Hepatocyte (in vitro differentiated cells): ENCODE measurements around the gene OR2K2.

Experiments
- CTCF ChIP-seq: fragments of 200-600 bp; sonication (generic); IDR thresholded peaks from 2 replicates; pipeline ENCODE4 v1.5.1; 2016; ENCODE audit warnings: antibody characterized with exemption, mild to moderate bottlenecking; ENCODE audit not compliant: poor library complexity
- EZH2 ChIP-seq: fragments of 200-600 bp; sonication (generic); IDR thresholded peaks from 2 replicates; pipeline ENCODE4 v1.6.1; 2016; ENCODE audit warnings: antibody characterized with exemption, mild to moderate bottlenecking, borderline replicate concordance
- EZH2phosphoT487 ChIP-seq: fragments of 200-600 bp; sonication (generic); IDR thresholded peaks from one replicate; pipeline ENCODE4 v1.6.1; 2018; ENCODE audit warnings: antibody characterized with exemption, mild to moderate bottlenecking, low read depth, moderate library complexity; ENCODE audit not compliant: unreplicated experiment, severe bottlenecking

- TF ChIP-seq CTCF (no peak), EZH2phosphoT487 (no peak), EZH2 (no peak)
Observed at GRCh38 chr9:111375062-111375461, 45.0 kb upstream of the OR2K2 start.
